Measurements from ENCODE around the gene U2AF2. TPM values are rescaled to one million over a fixed set of nuclear protein-coding genes. Genes with fewer than 3 reads are reported as not detected.

Gene U2AF2
- total and polyA plus RNA-seq, 9 of the 15 experiments (the other 6 are each of a cell fraction or from before 2014, with no cell fraction given), result 3.0 to 331 (median 157) TPM

DNA sequence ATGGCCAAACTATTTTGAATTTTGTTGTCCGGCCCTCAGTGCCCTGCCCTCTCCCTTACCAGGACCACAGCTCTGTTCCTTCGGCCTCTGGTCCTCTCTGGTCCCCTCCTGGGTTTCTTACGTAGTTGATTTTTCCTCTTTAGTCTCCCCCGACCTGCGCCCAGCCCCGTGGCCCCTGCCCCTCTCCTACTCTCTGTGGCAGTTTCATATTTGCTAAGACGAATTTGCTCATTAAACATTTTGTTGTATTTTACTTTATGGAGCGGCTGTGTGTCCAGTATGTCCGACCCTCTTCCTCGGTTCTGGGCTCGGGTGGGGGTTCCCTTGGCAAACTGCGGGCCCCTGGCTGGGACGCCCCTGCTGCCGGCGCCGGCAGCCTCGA, 19.6 kb downstream of the U2AF2 start:
- WGBS (ENCODE audit: insufficient coverage, low coverage, missing lambda C conversion rate), result 13% methylated on average over 17 of the region's 17 CpGs
- TF ChIP-seq THAP7 (CRISPR knock-in tag; IDR thresholded peaks at IDR 0.05), result no peak
- TF ChIP-seq TBP (optimal IDR thresholded peaks at IDR 0.05; ENCODE audit: low read depth, low read length), result peak; percentile 8
- TF ChIP-seq, protein P1, sequence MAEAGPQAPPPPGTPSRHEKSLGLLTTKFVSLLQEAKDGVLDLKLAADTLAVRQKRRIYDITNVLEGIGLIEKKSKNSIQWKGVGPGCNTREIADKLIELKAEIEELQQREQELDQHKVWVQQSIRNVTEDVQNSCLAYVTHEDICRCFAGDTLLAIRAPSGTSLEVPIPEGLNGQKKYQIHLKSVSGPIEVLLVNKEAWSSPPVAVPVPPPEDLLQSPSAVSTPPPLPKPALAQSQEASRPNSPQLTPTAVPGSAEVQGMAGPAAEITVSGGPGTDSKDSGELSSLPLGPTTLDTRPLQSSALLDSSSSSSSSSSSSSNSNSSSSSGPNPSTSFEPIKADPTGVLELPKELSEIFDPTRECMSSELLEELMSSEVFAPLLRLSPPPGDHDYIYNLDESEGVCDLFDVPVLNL (CRISPR knock-in tag; IDR thresholded peaks at IDR 0.05; ENCODE audit: low read depth), result no peak
- POLR2A ChIA-PET, result interaction anchor here (0.6 to 1.8 kb wide), 3 partner anchors 17 to 27 kb away, joined by 3 to 10 read pairs (median 3); no protein-coding TSS in a partner anchor
- H3K4me3 ChIP-seq, result peak overlapping the region; percentile 83
- H3K4me1 ChIP-seq (replicated peaks in 1 of 2; ENCODE audit: control insufficient read depth in 2 of 2, insufficient read depth in 2 of 2, low read length in 2 of 2), result peaks cover 46 to 78% of the 10 kb centered on the region in 2 experiments
- H3K27ac ChIP-seq (ENCODE audit: extremely low read depth, low read depth, low read length), result peak overlapping the region; percentile 72
- peaks cover 93% of the 10 kb centered on the region for H3K79me2 ChIP-seq (ENCODE audit: control insufficient read depth, insufficient read depth, low read length)
- H3K9ac ChIP-seq (ENCODE audit: insufficient read depth in 1 of 2, low read depth in 2 of 2, low read length in 2 of 2), result peak overlapping the region; percentile 61 to 87
- H3K9me1 ChIP-seq (ENCODE audit: control insufficient read depth, insufficient read depth, low read length), result peaks cover 9% of the 10 kb centered on the region
- intact Hi-C loops (cut with micrococcal nuclease) (no loop called here), in situ Hi-C loops (cut with MboI) (no loop called here)
- no peak overlapping the region for H2AFZ ChIP-seq (ENCODE audit: low read depth, low read length)
- H3K9me3 ChIP-seq (replicated peaks; ENCODE audit: control insufficient read depth, insufficient read depth, low read depth, low read length), result no peaks in the 10 kb centered on the region
- CTCF ChIA-PET (ENCODE audit: low intra/inter-chr PET ratio), result no interaction called here
- H3K36me3 ChIP-seq (ENCODE audit: control insufficient read depth, insufficient read depth, low read length), result peaks cover 82% of the 10 kb centered on the region; the same call in 2 of the 3 replicates
- DNase-seq (ENCODE audit: extremely low read depth in 1 of 4, low spot score in 3 of 4), result no peak
- BruUV-seq (replicated peaks), result TSS peak; percentile 93
- FAIRE-seq, result no peak
- no peaks in the 10 kb centered on the region for H3K27me3 ChIP-seq (ENCODE audit: control insufficient read depth in 2 of 2, insufficient read depth in 2 of 2, low read length in 2 of 2)
- H4K20me1 ChIP-seq (replicated peaks; ENCODE audit: control insufficient read depth, insufficient read depth, low read length), result peaks cover 47% of the 10 kb centered on the region
- H3K4me2 ChIP-seq (ENCODE audit: insufficient read depth, low read length), result peak overlapping the region; percentile 60
- ATAC-seq, result peak; percentile 2

Data from K562 (cell line).